SJCRH30 (cell line): ENCODE measurements around the gene LITAF. TPM values are rescaled to one million over a fixed set of nuclear protein-coding genes. Genes with fewer than 3 reads are reported as not detected.

Experiments
- DNase-seq, 2 experiments: peaks; one replicate each; pipeline ENCODE4 v3.0.0-alpha.2; 2015 to 2020
- H3K27ac ChIP-seq: fragments of 250-450 bp; sonication (Bioruptor Pico); 2 replicates; pipeline ENCODE4 v1.5.1; 2020; ENCODE audit warnings: mild to moderate bottlenecking, moderate library complexity
- H3K27me3 ChIP-seq: fragments of 250-450 bp; sonication (Bioruptor Pico); 2 replicates; pipeline ENCODE4 v1.5.1; 2020; ENCODE audit warnings: mild to moderate bottlenecking, moderate library complexity
- H3K36me3 ChIP-seq: fragments of 250-450 bp; sonication (Bioruptor Pico); 2 replicates; pipeline ENCODE4 v1.5.1; 2020; ENCODE audit warnings: mild to moderate bottlenecking, moderate library complexity
- H3K4me1 ChIP-seq: fragments of 250-450 bp; sonication (Bioruptor Pico); 2 replicates; pipeline ENCODE4 v1.5.1; 2020; ENCODE audit warnings: mild to moderate bottlenecking, moderate library complexity
- H3K4me3 ChIP-seq: fragments of 250-450 bp; sonication (Bioruptor Pico); 2 replicates; pipeline ENCODE4 v1.5.1; 2020; ENCODE audit warnings: mild to moderate bottlenecking, moderate library complexity
- H3K9me3 ChIP-seq: fragments of 250-450 bp; sonication (Bioruptor Pico); replicated peaks from 2 replicates; pipeline ENCODE4 v1.5.1; 2020; ENCODE audit warnings: mild to moderate bottlenecking, moderate library complexity
- total RNA-seq: library from RNA; depleted of rRNA; stranded (reverse); fragments of >200 nt; shearing (Covaris generic); gene quantifications from 2 replicates; pipeline ENCODE4 v1.2.3, GENCODE V29; 2014; rRNA removed

Gene LITAF
- total RNA-seq = 48.9 and 49.8 TPM in 2 replicates

DNA sequence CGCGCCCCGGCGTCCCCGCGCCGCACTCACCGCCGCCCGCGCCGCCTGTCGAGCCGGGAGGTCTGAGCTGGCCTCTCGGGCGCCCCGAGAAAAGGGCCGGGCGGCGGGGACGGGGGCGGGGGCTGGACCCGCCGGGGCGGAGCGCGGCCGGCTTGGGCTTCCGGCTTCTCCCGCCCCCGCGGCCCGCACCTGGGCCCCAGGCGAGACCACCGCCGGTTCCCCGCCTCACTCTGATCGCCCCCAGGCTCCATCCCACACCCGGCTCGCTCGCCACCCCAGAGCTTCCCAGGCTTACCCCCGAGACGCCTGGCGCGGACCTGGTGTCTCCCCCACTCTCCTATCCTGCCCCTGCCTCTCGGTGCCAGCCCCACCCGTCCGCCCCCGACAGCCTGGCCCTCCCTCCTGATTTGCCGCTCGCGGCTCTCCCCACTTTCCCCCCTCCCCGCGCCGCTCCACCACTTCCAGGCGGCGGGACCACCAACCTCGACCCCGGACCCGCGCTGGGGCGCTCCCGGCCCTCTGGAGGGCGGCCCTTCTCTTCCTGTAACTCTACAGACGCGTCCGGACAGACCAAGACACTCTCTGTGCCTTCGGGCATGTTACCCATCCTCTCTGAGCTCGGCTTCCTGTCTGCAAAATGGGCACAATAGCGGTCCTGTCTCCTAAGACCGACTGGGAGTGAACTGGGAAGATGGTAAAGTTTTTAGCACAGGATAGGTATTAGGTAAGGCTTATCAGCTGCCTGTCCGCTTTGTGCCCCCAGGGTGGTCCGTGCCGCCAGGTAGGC is at the start of gene LITAF:
TSS of gene LITAF (minus strand) at position 64 of the 787 bp plus-strand sequence. CDS start 30,189 bp downstream, outside the sequence.
- H3K4me1 ChIP-seq = peaks cover 28% of the 10 kb centered on the region
- DNase-seq = peak; percentile 54 to 62
- peak within 1 kb of the TSS; percentile 52 for H3K27ac ChIP-seq

DNA sequence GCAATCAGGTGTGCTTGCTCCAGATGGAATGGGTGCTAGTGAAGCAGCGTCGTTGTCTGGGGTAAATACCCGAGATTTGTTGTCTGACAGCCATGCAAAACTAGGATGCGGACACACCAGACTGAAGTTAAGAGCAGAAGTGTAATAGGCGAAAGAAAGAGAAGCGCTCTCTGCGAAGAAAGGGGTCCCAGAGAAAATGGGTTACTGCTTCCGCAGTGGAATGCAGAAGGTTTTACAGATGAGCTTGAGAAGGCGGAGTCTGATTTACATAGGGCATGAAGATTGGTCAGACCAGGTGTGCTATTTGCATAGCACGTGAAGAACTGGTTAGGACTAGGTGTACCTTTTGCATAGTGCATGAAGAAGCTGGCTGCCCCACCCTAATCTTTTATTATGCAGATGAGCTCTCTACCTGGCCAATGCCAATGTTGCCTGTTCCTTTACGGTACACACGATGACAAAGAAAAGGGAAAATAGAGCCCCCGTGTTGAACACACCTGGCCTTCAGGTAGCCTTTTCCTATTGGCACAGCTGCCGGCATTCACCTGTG is 49.5 kb upstream of the LITAF start:
- Histone ChIP-seq H3K9me3 (no peaks in the 10 kb centered on the region), H3K4me3 (no peak overlapping the region), H3K27me3 (no peaks in the 10 kb centered on the region), H3K4me1 (peaks cover 15% of the 10 kb centered on the region), H3K27ac (no peak overlapping the region), H3K36me3 (no peaks in the 10 kb centered on the region)
- DNase-seq = no peak

More for the DNA sequence above, at the start of gene LITAF:
- H3K4me3 ChIP-seq = peak within 1 kb of the TSS; percentile 79
- H3K9me3 ChIP-seq = no peaks in the 10 kb centered on the region
- no peaks in the 10 kb centered on the region for H3K27me3 ChIP-seq
- no peaks in the 10 kb centered on the region for H3K36me3 ChIP-seq

DNA sequence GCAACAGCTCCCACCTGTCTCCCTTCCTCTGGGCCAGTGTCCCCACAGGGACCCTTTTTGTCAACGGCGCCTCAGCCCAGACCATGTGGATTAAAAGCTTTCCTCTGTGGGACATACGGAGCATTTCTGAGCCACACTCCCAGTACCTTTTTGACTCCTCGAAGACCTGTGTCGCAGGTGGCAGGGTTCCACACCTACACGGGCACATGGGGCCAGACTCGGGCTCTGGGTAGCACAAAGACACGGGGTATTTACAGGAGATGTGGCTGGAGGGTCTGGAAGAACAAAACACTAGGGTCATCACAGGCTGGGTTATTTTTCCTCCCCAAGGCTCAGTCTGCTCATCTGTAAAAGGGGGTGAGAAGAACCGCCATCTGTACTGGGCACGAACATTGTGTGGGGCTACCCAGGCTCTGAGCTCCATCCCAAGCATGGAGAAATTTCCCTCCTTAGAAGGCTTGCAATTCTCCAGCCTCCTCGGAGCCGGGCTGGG is 49.0 kb upstream of the LITAF start:
- Histone ChIP-seq H3K36me3 (no peaks in the 10 kb centered on the region), H3K4me3 (no peak overlapping the region), H3K27ac (no peak overlapping the region), H3K9me3 (no peaks in the 10 kb centered on the region), H3K27me3 (no peaks in the 10 kb centered on the region), H3K4me1 (peaks cover 10% of the 10 kb centered on the region)
- DNase-seq = no peak

DNA sequence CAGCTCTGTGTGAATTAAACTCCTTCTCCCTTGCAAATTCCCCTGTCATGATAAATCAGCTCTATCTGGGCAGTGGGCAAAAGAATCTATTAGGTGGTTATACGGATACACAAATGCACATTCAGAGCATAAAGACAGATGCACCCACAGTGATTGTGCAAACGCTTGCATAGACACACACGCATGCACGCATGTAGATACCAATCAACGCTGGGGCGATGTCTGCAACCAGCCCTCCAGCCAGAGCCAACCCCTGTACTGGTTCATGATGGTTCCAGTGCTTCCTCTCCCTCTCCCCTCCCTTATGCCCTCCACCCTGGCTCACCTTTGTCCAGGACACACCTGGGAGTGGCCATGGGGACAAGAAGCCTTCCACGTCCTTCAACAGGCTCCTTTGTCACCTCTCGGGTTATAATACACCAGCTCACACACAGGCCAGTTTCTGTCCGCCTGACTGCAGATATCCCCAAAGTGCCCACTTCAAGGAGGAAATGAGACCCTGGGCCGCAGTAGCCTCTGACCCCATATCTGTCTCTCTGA is 48.5 kb upstream of the LITAF start:
- no peak overlapping the region for H3K27ac ChIP-seq
- DNase-seq = no peak
- no peaks in the 10 kb centered on the region for H3K36me3 ChIP-seq
- no peaks in the 10 kb centered on the region for H3K9me3 ChIP-seq
- H3K27me3 ChIP-seq = no peaks in the 10 kb centered on the region
- no peak overlapping the region for H3K4me3 ChIP-seq
- H3K4me1 ChIP-seq = peaks cover 7% of the 10 kb centered on the region

DNA sequence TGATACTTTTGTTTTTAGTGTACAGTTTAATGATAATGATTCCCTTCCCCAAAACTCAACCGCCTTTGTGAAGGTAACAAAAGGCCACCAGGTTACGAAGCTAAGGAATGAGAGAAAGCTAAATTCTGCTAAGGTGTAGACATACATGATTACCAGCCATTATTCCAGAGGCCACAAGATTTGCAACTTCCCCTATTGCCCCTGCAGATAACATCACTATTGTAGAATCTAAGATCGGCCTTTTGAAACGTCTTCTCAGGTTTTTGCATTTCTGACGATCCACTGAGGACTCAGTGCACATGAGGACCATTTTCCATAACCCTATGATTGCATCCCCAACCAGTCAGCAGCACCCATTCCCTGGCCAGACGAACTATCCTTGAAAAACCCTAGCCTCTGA is 47.6 kb upstream of the LITAF start:
- Histone ChIP-seq H3K9me3 (no peaks in the 10 kb centered on the region), H3K4me3 (no peak overlapping the region), H3K27me3 (no peaks in the 10 kb centered on the region), H3K4me1 (peaks cover 4% of the 10 kb centered on the region; the same call in 1 of the 2 replicates), H3K27ac (no peak overlapping the region), H3K36me3 (no peaks in the 10 kb centered on the region)
- DNase-seq = no peak

DNA sequence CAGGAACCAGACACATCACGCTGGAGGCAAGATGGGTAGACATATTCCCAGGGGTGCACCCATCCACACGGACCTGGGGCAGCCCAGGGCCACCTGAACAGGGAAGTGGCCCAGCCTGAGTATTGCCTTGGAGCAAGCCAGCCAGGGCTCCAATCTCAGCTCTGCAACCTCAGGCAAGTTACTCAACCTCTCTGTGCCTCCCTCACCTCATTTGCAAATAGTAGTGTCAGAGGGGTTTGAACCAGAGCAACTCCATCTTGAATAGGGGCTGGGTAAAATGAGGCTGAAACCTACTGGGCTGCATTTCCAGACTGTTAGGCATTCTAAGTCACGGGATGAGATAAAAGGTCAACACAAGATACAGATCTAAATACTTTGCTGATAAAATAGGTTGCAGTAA is 46.4 kb upstream of the LITAF start:
- Histone ChIP-seq H3K27ac (no peak overlapping the region), H3K36me3 (no peaks in the 10 kb centered on the region), H3K9me3 (no peaks in the 10 kb centered on the region), H3K4me3 (no peak overlapping the region), H3K27me3 (no peaks in the 10 kb centered on the region), H3K4me1 (peaks cover 5% of the 10 kb centered on the region; the same call in 1 of the 2 replicates)
- no peak for DNase-seq

DNA sequence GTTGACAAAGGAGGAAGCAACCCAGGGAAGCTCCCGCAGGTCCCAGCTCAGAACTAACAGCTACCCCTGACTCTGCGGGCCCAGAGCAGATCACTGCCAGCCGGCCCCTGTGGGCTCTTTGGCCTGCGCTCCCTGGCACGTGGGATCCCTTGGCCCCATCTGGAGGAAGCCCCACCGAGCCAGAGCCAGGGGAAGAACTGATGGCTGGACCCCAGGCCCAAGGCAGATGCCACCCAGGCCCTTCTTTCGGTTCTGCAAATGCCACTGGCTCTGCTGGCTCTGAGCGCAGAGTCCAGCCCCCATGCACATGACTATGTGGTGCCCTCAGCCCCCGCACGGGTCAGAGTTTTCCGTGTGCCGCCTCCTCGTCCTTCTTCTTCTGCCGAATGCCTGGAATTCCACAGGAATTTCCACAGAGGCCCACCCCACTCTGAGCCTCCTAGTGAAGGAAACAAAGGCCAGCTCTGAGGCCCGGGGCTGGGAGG is 45.8 kb upstream of the LITAF start:
- no peak overlapping the region for H3K27ac ChIP-seq
- no peaks in the 10 kb centered on the region for H3K9me3 ChIP-seq
- H3K4me3 ChIP-seq = no peak overlapping the region
- H3K27me3 ChIP-seq = no peaks in the 10 kb centered on the region
- peaks cover 5% of the 10 kb centered on the region; the same call in 1 of the 2 replicates for H3K4me1 ChIP-seq
- no peaks in the 10 kb centered on the region for H3K36me3 ChIP-seq
- no peak for DNase-seq

DNA sequence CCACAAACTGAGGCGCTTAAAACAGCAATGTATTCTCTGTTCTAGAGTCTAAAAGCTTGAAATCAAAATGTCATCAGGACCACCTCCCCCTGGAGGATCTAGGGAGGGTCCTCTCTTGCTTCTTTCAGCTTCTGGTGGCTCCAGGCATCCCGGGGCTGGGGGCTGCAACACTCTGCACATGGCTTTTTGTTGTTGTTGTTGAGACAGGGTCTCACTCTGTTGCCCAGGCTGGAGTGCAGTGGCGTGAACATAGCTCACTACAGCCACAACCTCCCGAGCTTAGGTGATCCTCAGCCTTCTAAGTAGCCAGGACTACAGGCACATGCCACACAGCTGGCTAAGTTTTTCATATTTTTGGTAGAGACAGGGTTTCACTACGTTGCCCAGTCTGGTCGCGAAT is 44.5 kb upstream of the LITAF start:
- Histone ChIP-seq H3K27ac (no peak overlapping the region), H3K4me1 (peaks cover 5% of the 10 kb centered on the region; the same call in 1 of the 2 replicates), H3K27me3 (no peaks in the 10 kb centered on the region), H3K36me3 (no peaks in the 10 kb centered on the region), H3K4me3 (no peak overlapping the region), H3K9me3 (no peaks in the 10 kb centered on the region)
- no peak for DNase-seq

DNA sequence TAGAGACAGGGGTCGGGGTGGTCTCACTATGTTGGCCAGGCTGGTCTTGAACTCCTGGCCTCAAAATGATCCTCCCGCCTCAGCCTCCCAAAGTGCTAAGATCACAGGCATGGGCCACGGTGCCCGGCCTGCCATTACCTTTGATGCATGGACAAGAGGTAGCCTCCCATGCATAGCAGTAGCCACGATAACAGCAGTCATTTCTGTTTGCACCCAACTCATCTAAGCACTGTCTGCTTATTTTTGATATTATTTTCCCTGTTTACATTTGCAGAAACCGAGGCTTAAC is 44.0 kb upstream of the LITAF start:
- Histone ChIP-seq H3K27ac (no peak overlapping the region), H3K36me3 (no peaks in the 10 kb centered on the region), H3K27me3 (no peaks in the 10 kb centered on the region), H3K4me3 (no peak overlapping the region), H3K4me1 (peaks cover 5% of the 10 kb centered on the region; the same call in 1 of the 2 replicates), H3K9me3 (no peaks in the 10 kb centered on the region)
- no peak for DNase-seq

DNA sequence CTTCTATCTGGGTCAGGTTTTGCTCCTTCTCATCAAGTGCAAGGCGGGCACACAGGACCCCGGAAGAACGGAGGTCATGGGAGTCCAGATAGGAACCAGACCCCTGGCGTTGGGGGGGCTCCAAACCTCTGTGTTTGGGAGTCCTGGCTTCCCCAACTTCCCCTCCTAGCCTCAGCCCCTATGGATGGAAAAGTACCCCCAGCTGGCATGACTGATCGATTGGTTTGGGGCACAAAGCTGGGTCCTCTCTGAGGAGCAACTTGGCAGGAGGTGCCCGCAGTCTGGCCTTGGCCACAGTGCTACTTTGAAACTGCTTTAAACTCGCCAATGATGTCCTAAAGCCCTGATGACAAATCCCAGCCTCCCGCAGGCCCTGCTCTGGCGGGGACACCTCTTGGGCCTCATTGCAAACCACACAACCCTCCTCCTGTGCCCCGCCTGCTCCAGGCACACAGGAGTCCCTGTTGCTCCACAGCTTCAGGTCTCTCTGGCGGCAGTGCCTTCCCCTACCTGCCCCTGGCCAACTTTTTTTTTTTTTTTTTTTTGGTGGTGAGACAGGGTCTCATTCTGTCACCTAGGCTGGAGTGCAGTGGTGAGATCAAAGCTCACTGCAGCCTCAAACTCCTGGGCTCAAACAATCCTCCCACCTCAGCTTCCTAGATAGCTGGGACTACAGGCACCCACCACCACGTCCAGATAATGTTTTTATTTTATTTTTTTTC is 43.5 kb upstream of the LITAF start:
- Histone ChIP-seq H3K27ac (no peak overlapping the region), H3K9me3 (no peaks in the 10 kb centered on the region), H3K4me3 (no peak overlapping the region), H3K27me3 (no peaks in the 10 kb centered on the region), H3K4me1 (peaks cover 5% of the 10 kb centered on the region; the same call in 1 of the 2 replicates), H3K36me3 (no peaks in the 10 kb centered on the region)
- peak in 1 of 2 experiments; percentile 31 for DNase-seq

DNA sequence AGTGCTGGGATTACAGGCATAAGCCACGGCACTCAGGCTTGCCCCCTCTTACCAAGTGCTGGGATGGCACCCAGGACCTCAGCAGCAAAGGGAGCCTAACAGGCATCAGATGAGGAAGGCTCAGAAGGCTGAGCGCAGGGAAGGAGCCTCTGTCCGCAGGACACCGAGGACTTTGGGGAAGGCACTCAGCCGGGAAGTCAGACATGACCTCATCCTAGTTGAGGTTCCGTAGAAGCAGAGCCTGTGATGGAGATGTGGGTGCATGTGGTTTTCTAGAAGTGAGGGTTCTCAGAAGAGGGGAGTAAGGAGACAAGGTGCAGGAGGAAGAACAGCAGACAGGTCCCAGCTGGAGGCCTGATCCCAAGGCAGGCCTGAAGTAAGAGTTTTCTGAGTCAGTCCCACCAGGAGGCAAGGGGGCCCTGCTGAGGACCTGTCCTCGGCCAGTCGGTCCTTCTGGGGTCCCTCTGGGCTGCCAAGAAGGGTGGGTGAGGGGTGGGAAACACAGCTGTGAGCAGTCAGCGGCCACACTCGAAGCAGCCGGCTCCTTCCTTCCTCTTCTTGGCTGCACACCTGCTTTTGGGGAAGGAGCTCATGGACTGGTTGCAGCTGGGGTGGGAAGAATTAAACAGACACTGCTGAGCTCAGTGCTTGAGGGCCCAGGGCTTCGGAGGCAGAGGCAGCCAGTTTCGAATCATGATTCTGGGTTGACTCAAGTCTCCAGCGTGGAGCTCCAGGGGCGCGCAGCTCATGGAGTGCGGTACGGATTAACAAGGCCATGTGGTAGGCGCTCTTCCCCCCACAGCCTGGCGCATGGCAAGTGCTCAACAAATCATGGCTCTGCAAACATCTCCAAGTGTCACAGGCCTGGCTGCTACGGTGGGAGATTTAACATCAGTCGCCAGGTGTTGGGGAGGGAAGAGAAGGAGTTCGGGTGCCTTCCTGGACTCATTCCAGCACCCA is 42.6 kb upstream of the LITAF start:
- peaks cover 5% of the 10 kb centered on the region; the same call in 1 of the 2 replicates for H3K4me1 ChIP-seq
- peak; percentile 24 to 53 for DNase-seq
- H3K4me3 ChIP-seq = no peak overlapping the region
- H3K9me3 ChIP-seq = no peaks in the 10 kb centered on the region
- no peaks in the 10 kb centered on the region for H3K36me3 ChIP-seq
- no peaks in the 10 kb centered on the region for H3K27me3 ChIP-seq
- no peak overlapping the region for H3K27ac ChIP-seq

DNA sequence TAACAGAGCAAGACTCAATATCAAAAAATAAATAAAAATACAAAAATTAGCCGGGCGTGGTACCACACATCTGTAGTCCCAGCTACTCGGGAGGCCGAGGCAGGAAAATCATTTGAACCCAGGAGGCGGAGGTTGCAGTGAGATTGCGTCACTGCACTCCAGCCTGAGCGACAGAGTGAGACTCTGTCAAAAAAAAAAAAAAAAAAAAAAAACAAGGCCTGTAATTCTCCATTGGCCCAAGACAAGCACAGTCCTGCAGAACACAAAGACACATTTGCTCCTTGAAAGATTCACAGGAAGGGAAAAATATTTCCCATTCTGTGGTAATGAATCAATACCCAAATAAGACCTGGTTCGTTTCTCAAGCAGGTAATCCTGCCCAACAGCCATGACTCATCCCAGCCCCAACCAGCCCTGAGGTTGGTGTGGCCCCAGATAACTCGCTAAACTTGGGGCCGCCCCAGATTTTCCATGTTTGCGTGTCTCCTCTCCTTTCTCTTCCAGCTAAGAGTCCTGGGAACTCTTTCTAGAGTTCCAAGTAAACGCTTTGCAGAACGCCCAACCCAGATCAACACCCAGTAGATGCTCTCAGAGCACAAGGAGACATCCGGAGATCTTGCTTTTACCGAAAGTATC is 41.2 kb upstream of the LITAF start:
- no peak overlapping the region for H3K4me3 ChIP-seq
- H3K36me3 ChIP-seq = no peaks in the 10 kb centered on the region
- no peaks in the 10 kb centered on the region for H3K27me3 ChIP-seq
- H3K27ac ChIP-seq = no peak overlapping the region
- peaks cover 5% of the 10 kb centered on the region; the same call in 1 of the 2 replicates for H3K4me1 ChIP-seq
- no peaks in the 10 kb centered on the region for H3K9me3 ChIP-seq
- no peak for DNase-seq

DNA sequence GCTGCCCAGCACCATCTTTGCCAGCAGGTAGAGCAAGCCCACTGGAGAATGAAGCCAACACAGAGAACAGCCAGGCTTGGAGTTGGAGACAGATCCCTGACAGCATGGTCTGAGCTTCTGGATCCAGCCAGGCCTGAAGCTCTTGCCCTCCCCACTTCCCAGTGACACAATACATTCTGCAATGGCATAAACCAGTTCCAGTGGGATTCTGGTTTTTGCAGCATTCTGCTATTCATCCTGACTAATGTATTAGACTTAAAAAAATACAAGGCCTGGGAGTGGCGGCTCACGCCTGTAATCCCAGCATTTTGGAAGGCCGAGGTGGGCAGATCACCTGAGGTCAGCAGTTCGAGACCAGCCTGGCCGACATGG is 40.6 kb upstream of the LITAF start:
- Histone ChIP-seq H3K4me1 (peaks cover 5% of the 10 kb centered on the region; the same call in 1 of the 2 replicates), H3K27me3 (no peaks in the 10 kb centered on the region), H3K36me3 (no peaks in the 10 kb centered on the region), H3K27ac (no peak overlapping the region), H3K4me3 (no peak overlapping the region), H3K9me3 (no peaks in the 10 kb centered on the region)
- no peak for DNase-seq
